Spleen (tissue), 11 donors: ENCODE data around the gene BLZF1. TPM values are rescaled to one million over a fixed set of nuclear protein-coding genes. Genes with fewer than 3 reads are reported as not detected.

Experiments used
- DNase-seq: peaks from one replicate; pipeline ENCODE4 v3.0.0-alpha.2; 2020
- H3K27ac ChIP-seq, 8 donors: fragments of 200-600 bp; sonication (generic) in 7 of 8; 1 replicate in 4 of 8; 2 replicates in 4 of 8; pipeline versions ENCODE4 v1.5.0 to v1.8.0; 2016 to 2021; ENCODE audit warnings: inconsistent platforms in 4 of 8, mild to moderate bottlenecking in 4 of 8, moderate library complexity in 1 of 8
- H3K27me3 ChIP-seq, 7 donors: fragments of 200-600 bp; sonication (generic) in 6 of 7; replicated peaks in 1 of 7; 1 replicate in 4 of 7; 2 replicates in 3 of 7; pipeline versions ENCODE4 v1.5.0 to v1.8.0; 2016 to 2021; ENCODE audit warnings: inconsistent platforms in 3 of 7, mild to moderate bottlenecking in 1 of 7
- H3K36me3 ChIP-seq, 6 donors: fragments of 200-600 bp; sonication (generic) in 5 of 6; 1 replicate in 4 of 6; 2 replicates in 2 of 6; pipeline versions ENCODE4 v1.5.0 to v1.8.0; 2016 to 2021; ENCODE audit warnings: inconsistent platforms in 2 of 6
- H3K4me1 ChIP-seq, 6 donors: fragments of 200-600 bp; sonication (generic) in 5 of 6; 1 replicate in 3 of 6; 2 replicates in 3 of 6; pipeline versions ENCODE4 v1.5.0 to v1.8.0; 2016 to 2021; ENCODE audit warnings: inconsistent platforms in 3 of 6
- H3K4me3 ChIP-seq, 8 donors: fragments of 200-600 bp; sonication (generic) in 7 of 8; 1 replicate in 4 of 8; 2 replicates in 4 of 8; pipeline versions ENCODE4 v1.5.0 to v1.8.0; 2016 to 2021; ENCODE audit warnings: inconsistent platforms in 4 of 8, mild to moderate bottlenecking in 4 of 8, moderate library complexity in 2 of 8
- H3K9me3 ChIP-seq, 8 donors: fragments of 200-600 bp; sonication (generic) in 7 of 8; 1 replicate in 4 of 8; 2 replicates in 4 of 8; pipeline versions ENCODE4 v1.5.0 to v1.8.0; 2016 to 2021; ENCODE audit warnings: inconsistent platforms in 4 of 8
- POLR2A ChIP-seq, 3 donors: fragments of 450-650 bp; IDR thresholded peaks; one replicate each; pipeline ENCODE4 v1.5.1; 2017; ENCODE audit warnings: antibody characterized with exemption in 3 of 3, mild to moderate bottlenecking in 1 of 3
- POLR2AphosphoS5 ChIP-seq, 3 donors: sonication (generic); formaldehyde crosslinking; IDR thresholded peaks; one replicate each; pipeline ENCODE4 v1.5.1; 2017; ENCODE audit warnings: antibody characterized with exemption in 3 of 3
- WGBS, 5 donors: extraction: QIAGEN DNeasy Blood & Tissue Kit in 3 of 5; methylation state at CpG; one replicate each; pipeline versions ENCODE4 v1.1.5 to v1.1.7; 2013 to 2018; 5-methylcytosine and 5-hydroxymethylcytosine counted together
- intact Hi-C: fragments of 100-400 bp; cut with DNase I; formaldehyde crosslinking; loops from one replicate; pipeline ENCODE4 v1.15.0; 2023; ENCODE audit warnings: low total_unique reads
- polyA plus RNA-seq, 3 donors: library from polyadenylated mRNA; stranded (reverse); fragments of 200-250 nt; gene quantifications; one replicate each; pipeline ENCODE4 v1.2.1, GENCODE V29; 2013
- total RNA-seq, 7 donors: library from RNA; depleted of rRNA in 3 of 7; stranded (reverse); fragments of >200 nt in 3 of 7; fragmentation: NEBNext Ultra II Directional in 4 of 7; extraction: Animal tissue kit (Norgen Biotek cat#: 25700) in 4 of 7; gene quantifications; one replicate each; pipeline versions ENCODE4 v1.1.0 to v1.2.1, GENCODE V29; 2016 to 2021
- TF ChIP-seq, protein P1 (sequence below), 11 experiments: fragments of 200-600 bp in 7 of 11; fragments of 450-650 bp in 4 of 11; sonication (generic) in 4 of 11; IDR thresholded peaks in 8 of 11; conservative IDR thresholded peaks in 3 of 11; 1 replicate in 7 of 11; 2 replicates in 4 of 11; pipeline versions ENCODE4 v1.4.0 to v1.8.0; 2016 to 2021; ENCODE audit warnings: antibody characterized with exemption in 11 of 11, inconsistent platforms in 4 of 11, mild to moderate bottlenecking in 1 of 11
- donor health status: healthy with polysubstance abuse.
- donor health status: DM: no; HTN: no; CAD: no; lungs with moderate emphysema.
- donor health status: DM: no; HTN: no; CAD: no.
- donor health status: Bipolar disorder and iron deficiency.
- donor health status: healthy.
- donor health status: DM: no; HTN: no; CAD: no.
- donor health status: DM: yes; HTN: yes; CAD: no.

BLZF1 gene
- total and polyA plus RNA-seq, 10 donors, result 5.6 to 33.8 (median 21.8) TPM

DNA sequence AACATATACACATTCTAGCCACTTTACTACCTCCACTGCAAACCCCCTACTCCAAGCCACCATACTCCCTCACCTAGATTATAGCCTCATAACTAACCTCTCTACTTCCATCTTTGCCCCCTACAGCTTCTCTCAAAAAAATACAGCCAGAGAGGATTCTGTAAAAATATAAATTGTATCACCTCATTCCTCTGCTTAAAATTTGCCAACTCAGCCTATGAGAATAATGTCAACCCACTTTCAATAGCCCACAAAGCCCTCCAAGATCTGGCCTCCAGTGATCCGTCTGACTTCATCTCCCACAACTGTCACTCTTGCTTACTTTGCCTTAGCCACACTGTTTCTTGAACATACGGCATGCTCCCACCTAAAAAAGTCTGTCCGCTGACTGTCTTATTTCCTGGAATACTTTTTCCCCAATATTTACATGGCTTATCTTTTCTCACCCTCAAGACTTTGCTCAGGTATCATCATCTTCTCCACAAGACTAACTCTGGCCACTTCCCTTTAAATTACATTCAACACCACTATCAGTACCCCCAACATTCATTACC lies 21.9 kb upstream of the BLZF1 start:
- H3K9me3 ChIP-seq, result no peaks in the 10 kb centered on the region
- no peak overlapping the region for H3K4me3 ChIP-seq
- H3K4me1 ChIP-seq, result peaks cover 0 to 11% (median 0%) of the 10 kb centered on the region in 6 donors
- no peak for DNase-seq
- intact Hi-C loops, result loop anchor here (5.0 kb wide), 2 partner anchors 744 to 1004 kb away; no protein-coding TSS in a partner anchor
- H3K27ac ChIP-seq, result no peak overlapping the region
- WGBS, 5 donors, result 91 to 96% (median 96%) methylated on average over 3 of the region's 3 CpGs
- H3K36me3 ChIP-seq, result no peaks in the 10 kb centered on the region
- H3K27me3 ChIP-seq, result no peaks in the 10 kb centered on the region
- no peak for TF ChIP-seq POLR2A (IDR thresholded peaks at IDR 0.05)
- TF ChIP-seq, protein P1, sequence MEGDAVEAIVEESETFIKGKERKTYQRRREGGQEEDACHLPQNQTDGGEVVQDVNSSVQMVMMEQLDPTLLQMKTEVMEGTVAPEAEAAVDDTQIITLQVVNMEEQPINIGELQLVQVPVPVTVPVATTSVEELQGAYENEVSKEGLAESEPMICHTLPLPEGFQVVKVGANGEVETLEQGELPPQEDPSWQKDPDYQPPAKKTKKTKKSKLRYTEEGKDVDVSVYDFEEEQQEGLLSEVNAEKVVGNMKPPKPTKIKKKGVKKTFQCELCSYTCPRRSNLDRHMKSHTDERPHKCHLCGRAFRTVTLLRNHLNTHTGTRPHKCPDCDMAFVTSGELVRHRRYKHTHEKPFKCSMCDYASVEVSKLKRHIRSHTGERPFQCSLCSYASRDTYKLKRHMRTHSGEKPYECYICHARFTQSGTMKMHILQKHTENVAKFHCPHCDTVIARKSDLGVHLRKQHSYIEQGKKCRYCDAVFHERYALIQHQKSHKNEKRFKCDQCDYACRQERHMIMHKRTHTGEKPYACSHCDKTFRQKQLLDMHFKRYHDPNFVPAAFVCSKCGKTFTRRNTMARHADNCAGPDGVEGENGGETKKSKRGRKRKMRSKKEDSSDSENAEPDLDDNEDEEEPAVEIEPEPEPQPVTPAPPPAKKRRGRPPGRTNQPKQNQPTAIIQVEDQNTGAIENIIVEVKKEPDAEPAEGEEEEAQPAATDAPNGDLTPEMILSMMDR (IDR thresholded peaks at IDR 0.05 in 8 of 11, conservative IDR thresholded peaks at IDR 0.05 in 3 of 11), result no peak
- TF ChIP-seq POLR2AphosphoS5 (IDR thresholded peaks at IDR 0.05), result no peak

DNA sequence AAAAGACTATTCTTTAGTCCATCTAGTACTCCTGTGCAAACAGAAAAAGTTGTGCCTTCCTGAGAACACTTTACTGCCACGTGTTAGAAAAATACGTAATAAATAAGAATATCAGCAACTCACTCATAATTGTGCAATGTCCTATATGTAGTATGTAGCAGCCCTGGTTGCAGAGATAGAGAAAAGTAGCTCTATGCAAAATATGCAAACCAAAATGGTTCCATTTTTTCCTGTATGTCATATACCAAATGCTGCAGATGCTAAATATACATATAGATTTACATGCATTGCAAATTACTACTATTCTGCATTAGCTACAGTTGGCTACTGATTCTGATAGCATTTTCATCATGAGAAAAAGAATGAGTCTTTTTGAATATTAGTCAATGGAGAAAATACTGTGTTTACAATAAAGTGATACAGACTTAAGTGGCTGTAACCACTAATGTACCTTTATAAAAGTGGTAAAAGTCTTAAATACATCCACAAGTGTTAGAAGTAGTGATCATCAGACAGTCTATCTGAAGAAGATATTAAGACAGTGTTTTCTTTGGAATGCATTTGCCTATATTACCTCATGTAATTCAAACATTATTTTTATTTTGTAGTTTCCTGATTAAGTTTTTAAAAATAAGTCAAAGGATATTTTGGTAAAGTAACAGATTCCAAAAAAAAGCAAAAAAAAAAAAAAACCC lies 20.2 kb upstream of the BLZF1 start:
- Histone ChIP-seq H3K9me3 (peaks cover 0 to 2% (median 0%) of the 10 kb centered on the region in 8 donors), H3K36me3 (no peaks in the 10 kb centered on the region), H3K27ac (no peak overlapping the region), H3K4me3 (no peak overlapping the region), H3K27me3 (no peaks in the 10 kb centered on the region), H3K4me1 (peaks cover 0 to 11% (median 0%) of the 10 kb centered on the region in 6 donors)
- no peak for TF ChIP-seq POLR2AphosphoS5 (IDR thresholded peaks at IDR 0.05)
- TF ChIP-seq POLR2A (IDR thresholded peaks at IDR 0.05), result no peak
- TF ChIP-seq, protein P1 (IDR thresholded peaks at IDR 0.05 in 8 of 11, conservative IDR thresholded peaks at IDR 0.05 in 3 of 11), result no peak
- 67 to 83% (median 75%) methylated on average over 2 of the region's 2 CpGs for WGBS, 5 donors
- intact Hi-C loops, result loop anchor here (5.0 kb wide), 2 partner anchors 746 to 1006 kb away; no protein-coding TSS in a partner anchor
- no peak for DNase-seq

DNA sequence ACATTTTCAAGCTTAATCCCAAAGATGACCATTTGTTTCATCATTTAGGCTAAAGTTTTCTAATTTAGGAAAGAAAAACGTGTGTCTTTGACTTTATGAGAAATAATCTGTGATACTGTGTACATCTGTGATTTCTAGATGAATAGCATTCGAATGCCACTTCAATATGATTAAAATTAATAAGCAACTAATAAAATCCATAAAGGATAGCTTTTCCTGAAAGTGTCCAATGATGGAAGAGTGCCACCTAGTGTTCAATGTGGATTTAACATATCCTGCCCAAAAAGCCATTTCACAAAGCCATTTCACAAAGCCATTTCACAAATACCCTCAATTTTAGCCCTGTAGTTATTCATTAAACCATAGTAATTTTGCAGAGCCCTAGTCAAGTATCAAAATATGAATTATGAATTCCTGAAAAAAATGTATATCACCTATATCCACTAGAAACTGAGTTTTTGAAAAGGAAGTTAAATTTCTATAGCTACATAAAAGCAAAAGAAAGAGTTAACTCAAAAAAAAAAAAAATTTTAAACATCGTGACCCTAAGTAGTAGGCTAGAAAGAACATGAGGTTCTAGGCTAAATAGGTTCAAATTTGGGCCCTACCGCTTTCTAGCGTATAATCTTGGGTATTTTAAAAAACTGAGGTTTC lies 19.5 kb upstream of the BLZF1 start:
- no peak for TF ChIP-seq POLR2A (IDR thresholded peaks at IDR 0.05)
- TF ChIP-seq, protein P1 (IDR thresholded peaks at IDR 0.05 in 8 of 11, conservative IDR thresholded peaks at IDR 0.05 in 3 of 11), result peak; percentile 68 to 87 (median 77)
- Histone ChIP-seq H3K4me1 (peaks cover 0 to 11% (median 0%) of the 10 kb centered on the region in 6 donors), H3K27me3 (no peaks in the 10 kb centered on the region), H3K4me3 (no peak overlapping the region), H3K27ac (no peak overlapping the region), H3K36me3 (no peaks in the 10 kb centered on the region), H3K9me3 (peaks cover 0 to 8% (median 0%) of the 10 kb centered on the region in 8 donors)
- no peak for DNase-seq
- WGBS, 5 donors, result 47 to 54% (median 50%) methylated on average over 5 of the region's 5 CpGs
- intact Hi-C loops, result loop anchor here (5.0 kb wide), 2 partner anchors 746 to 1006 kb away; no protein-coding TSS in a partner anchor

DNA sequence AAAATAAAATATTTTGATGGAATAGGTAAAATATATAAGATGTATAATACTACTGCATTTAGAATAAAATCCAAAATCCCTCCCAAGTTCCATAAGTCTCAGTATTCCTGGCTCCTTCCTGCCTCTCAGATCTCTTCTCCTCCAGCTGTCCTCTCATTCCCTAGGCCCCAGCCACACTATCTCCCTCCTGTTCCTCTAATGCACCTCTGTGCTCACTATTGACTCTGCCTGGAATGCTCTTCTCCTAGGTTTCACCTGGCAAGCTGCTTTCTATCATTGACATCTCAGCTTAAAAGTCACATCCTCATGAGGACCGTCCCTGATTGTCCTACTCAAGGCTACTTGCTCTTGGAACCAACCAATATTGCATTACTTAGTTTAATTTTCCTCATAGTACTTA lies 7.6 kb upstream of the BLZF1 start:
- no peak overlapping the region for H3K4me3 ChIP-seq
- DNase-seq, result no peak
- no peak overlapping the region for H3K27ac ChIP-seq
- peaks cover 0 to 10% (median 0%) of the 10 kb centered on the region in 6 donors for H3K4me1 ChIP-seq
- no peaks in the 10 kb centered on the region for H3K27me3 ChIP-seq
- peaks cover 0 to 4% (median 0%) of the 10 kb centered on the region in 8 donors for H3K9me3 ChIP-seq
- intact Hi-C loops, result loop anchor here (10.0 kb wide), 1 partner anchor 926 kb away; no protein-coding TSS in a partner anchor
- TF ChIP-seq POLR2A (IDR thresholded peaks at IDR 0.05) (no peak), POLR2AphosphoS5 (IDR thresholded peaks at IDR 0.05) (no peak)
- TF ChIP-seq, protein P1 (IDR thresholded peaks at IDR 0.05 in 8 of 11, conservative IDR thresholded peaks at IDR 0.05 in 3 of 11), result no peak
- no peaks in the 10 kb centered on the region for H3K36me3 ChIP-seq
- 74 to 92% (median 89%) methylated on average over 1 of the region's 1 CpG for WGBS, 5 donors
